Muscle of leg (tissue), 11 donors: ENCODE results near the gene SHTN1. TPM values are rescaled to one million over a fixed set of nuclear protein-coding genes. Genes with fewer than 3 reads are reported as not detected.

Source experiments
- DNase-seq: peaks from one replicate; pipeline ENCODE4 v3.0.0; 2013
- H3K27ac ChIP-seq: one replicate; pipeline ENCODE4 v1.5.1; 2013; ENCODE audit warnings: mild to moderate bottlenecking, low read length, control low read depth
- H3K27me3 ChIP-seq: one replicate; pipeline ENCODE4 v1.6.1; 2013; ENCODE audit warnings: low read length; ENCODE audit not compliant: control insufficient read depth, insufficient read depth
- H3K36me3 ChIP-seq: one replicate; pipeline ENCODE4 v1.6.1; 2013; ENCODE audit warnings: low read length; ENCODE audit not compliant: control insufficient read depth, insufficient read depth
- H3K4me1 ChIP-seq: one replicate; pipeline ENCODE4 v1.6.1; 2013; ENCODE audit warnings: low read length; ENCODE audit not compliant: control insufficient read depth, insufficient read depth
- H3K4me3 ChIP-seq: one replicate; pipeline ENCODE4 v1.5.1; 2013; ENCODE audit warnings: low read length, control low read depth
- H3K9me3 ChIP-seq: replicated peaks from 2 replicates; pipeline ENCODE4 v1.6.1; 2013; ENCODE audit warnings: low read depth, low read length; ENCODE audit not compliant: control insufficient read depth
- WGBS: methylation state at CpG from one replicate; pipeline ENCODE4 v1.1.5; 2013; ENCODE audit warnings: missing lambda C conversion rate; ENCODE audit not compliant: insufficient coverage; 5-methylcytosine and 5-hydroxymethylcytosine counted together
- polyA plus RNA-seq, 8 donors: library from polyadenylated mRNA; unstranded; fragments of 120-200 nt; gene quantifications; one replicate each; pipeline versions ENCODE4 v1.2.1 to v1.2.3, GENCODE V29; 2013; ENCODE audit warnings: inconsistent platforms in 1 of 8, low replicate concordance in 1 of 8; ENCODE audit not compliant: insufficient read length in 8 of 8, insufficient read depth in 1 of 8
- total RNA-seq: library from RNA; stranded (reverse); fragments of 120-200 nt; gene quantifications from one replicate; pipeline ENCODE4 v1.2.4, GENCODE V29; 2013

Gene SHTN1
- total and polyA plus RNA-seq, 9 donors = 3.3 to 8.7 (median 5.2) TPM

DNA sequence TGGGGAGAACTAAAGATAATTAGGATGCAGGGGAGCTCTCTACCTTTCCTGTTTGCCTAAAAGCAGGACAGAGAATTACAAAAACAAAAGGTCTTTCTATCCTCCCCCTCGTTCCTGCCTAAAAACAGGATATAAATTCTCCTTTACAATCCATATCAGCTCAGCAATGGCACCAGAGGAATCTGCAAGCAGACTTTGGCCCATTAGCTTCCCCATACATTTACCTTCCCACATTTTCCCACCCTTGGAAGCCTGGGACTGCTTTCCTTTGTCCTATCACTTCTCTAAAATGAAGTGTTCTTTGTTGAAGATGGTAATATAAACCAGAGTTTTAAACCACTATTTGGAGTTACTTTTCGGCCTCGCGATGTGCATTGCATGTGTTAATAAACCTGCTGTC lies 15.5 kb downstream of the SHTN1 start:
- DNase-seq = no peak
- 22% methylated on average over 1 of the region's 4 CpGs for WGBS
- no peaks in the 10 kb centered on the region for H3K36me3 ChIP-seq
- H3K27me3 ChIP-seq = no peaks in the 10 kb centered on the region
- no peak overlapping the region for H3K27ac ChIP-seq
- no peak overlapping the region for H3K4me3 ChIP-seq
- H3K9me3 ChIP-seq = no peaks in the 10 kb centered on the region
- H3K4me1 ChIP-seq = no peaks in the 10 kb centered on the region

GRCh38 chr10:116988311-116988710 lies 16.7 kb downstream of the SHTN1 start:
- Histone ChIP-seq H3K4me3 (no peak overlapping the region), H3K9me3 (no peaks in the 10 kb centered on the region), H3K36me3 (no peaks in the 10 kb centered on the region), H3K4me1 (no peaks in the 10 kb centered on the region), H3K27ac (no peak overlapping the region), H3K27me3 (no peaks in the 10 kb centered on the region)
- no peak for DNase-seq

GRCh38 chr10:116985611-116986010 lies 19.4 kb downstream of the SHTN1 start:
- no peak for DNase-seq
- Histone ChIP-seq H3K27me3 (no peaks in the 10 kb centered on the region), H3K27ac (no peak overlapping the region), H3K4me3 (no peak overlapping the region), H3K9me3 (no peaks in the 10 kb centered on the region), H3K4me1 (no peaks in the 10 kb centered on the region), H3K36me3 (no peaks in the 10 kb centered on the region)
- WGBS = no CpG with 5 or more reads among the region's 2 CpGs

DNA sequence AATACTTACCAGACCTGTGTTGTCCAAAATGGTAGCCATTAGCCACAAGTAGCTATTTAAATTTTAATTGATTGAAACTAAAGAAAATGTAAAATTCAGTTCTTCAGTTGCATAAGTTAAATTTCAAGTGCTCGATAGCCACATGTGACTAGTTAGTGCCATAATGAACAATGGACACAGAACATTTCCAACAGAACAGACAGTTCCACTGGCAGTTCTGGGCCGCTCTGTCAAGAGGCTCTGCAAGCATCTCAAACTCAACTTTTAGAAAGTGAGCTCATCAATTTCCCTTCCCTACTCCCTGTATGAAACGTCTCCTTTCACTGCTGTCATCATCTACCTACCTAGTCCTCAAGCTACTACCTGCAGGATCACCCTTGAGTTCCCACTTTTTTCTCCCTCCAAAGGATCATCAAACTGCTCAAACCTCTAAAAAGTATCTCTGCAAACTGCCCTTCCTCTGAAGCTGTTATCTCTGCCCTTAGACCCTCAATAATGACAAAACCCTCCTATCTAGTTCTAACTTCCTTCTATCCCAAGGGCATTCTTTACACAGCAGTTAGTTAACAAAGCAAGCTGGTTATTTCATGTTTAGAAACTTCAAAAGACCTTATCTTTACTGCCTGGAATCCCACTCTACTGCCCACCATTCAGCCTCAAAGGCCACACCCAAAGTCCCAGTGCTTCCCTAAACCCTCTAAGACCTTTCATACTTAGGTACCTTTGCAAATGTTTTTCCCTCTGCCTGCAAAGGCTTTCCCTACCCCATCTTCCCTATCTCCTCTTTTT lies 20.6 kb downstream of the SHTN1 start:
- Histone ChIP-seq H3K27me3 (no peaks in the 10 kb centered on the region), H3K4me1 (no peaks in the 10 kb centered on the region), H3K27ac (no peak overlapping the region), H3K9me3 (no peaks in the 10 kb centered on the region), H3K36me3 (no peaks in the 10 kb centered on the region), H3K4me3 (no peak overlapping the region)
- WGBS = 86% methylated on average over 3 of the region's 3 CpGs
- no peak for DNase-seq

- 20% methylated on average over 1 of the region's 3 CpGs for WGBS
- H3K4me3 ChIP-seq = no peak overlapping the region
- no peaks in the 10 kb centered on the region for H3K9me3 ChIP-seq
- no peaks in the 10 kb centered on the region for H3K27me3 ChIP-seq
- H3K36me3 ChIP-seq = no peaks in the 10 kb centered on the region
- no peak for DNase-seq
- no peak overlapping the region for H3K27ac ChIP-seq
- H3K4me1 ChIP-seq = no peaks in the 10 kb centered on the region
These were observed 24.9 kb downstream of the SHTN1 start for GRCh38 chr10:116980041-116980440.

GRCh38 chr10:116978901-116979300 lies 26.1 kb downstream of the SHTN1 start:
- Histone ChIP-seq H3K36me3 (no peaks in the 10 kb centered on the region), H3K27me3 (no peaks in the 10 kb centered on the region), H3K4me1 (no peaks in the 10 kb centered on the region), H3K4me3 (no peak overlapping the region), H3K9me3 (no peaks in the 10 kb centered on the region), H3K27ac (no peak overlapping the region)
- no peak for DNase-seq
- WGBS = 20% methylated on average over 1 of the region's 2 CpGs

- H3K9me3 ChIP-seq = no peaks in the 10 kb centered on the region
- no peak overlapping the region for H3K27ac ChIP-seq
- peak; percentile 20 for DNase-seq
- H3K4me3 ChIP-seq = no peak overlapping the region
- H3K36me3 ChIP-seq = no peaks in the 10 kb centered on the region
- no peaks in the 10 kb centered on the region for H3K4me1 ChIP-seq
- no peaks in the 10 kb centered on the region for H3K27me3 ChIP-seq
- WGBS = 17% methylated on average over 2 of the region's 5 CpGs
These were observed 30.5 kb downstream of the SHTN1 start for GRCh38 chr10:116974456-116975005.

DNA sequence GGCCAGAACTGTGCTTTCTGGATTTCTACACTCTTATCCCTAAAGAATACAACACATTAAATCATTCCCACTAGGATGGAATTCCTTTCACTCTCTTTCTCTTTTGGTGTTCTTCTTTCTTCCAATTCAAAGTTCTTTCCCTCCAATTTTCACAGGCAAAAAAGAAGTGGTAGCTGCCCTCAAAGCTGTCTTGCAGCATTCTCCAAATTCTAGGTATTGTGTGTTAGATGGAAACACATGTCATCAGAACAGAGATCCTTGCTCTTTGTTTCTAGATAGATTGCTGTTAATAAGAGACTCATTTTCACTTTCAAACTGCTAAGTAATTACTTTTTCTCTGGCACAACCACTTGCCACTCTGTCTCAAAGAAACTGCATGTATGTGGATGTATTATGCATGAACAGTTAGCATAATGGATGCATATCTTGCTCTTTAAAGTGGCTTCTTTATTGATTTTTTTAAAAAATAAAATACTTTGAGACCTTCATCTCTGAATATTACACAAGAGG lies 31.0 kb downstream of the SHTN1 start:
- Histone ChIP-seq H3K4me3 (no peak overlapping the region), H3K36me3 (no peaks in the 10 kb centered on the region), H3K4me1 (no peaks in the 10 kb centered on the region), H3K27ac (no peak overlapping the region), H3K9me3 (no peaks in the 10 kb centered on the region), H3K27me3 (no peaks in the 10 kb centered on the region)
- no peak for DNase-seq

DNA sequence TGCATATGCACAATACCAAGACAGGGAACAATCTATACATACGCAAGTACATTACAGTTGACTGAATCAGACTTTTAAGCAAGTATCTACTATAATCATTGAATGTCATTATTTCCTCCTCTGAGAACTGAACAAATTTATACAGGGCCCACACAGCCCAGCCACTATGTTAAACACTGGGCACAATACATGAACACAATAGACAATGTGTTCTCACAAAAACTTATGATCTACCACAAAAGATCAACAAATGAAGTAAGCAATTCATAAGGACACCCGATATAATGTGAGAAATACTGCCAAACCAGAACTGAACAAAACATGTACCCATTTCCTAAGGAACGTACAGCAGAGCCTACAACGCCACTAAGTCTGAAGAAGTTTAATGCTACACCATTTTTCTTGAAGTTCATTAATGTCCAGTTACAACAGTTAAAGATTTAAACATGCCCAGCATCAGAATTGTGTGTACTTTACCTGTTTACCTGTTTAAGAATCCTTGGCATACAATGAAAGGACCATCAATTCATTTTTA lies 31.5 kb downstream of the SHTN1 start:
- no peak overlapping the region for H3K27ac ChIP-seq
- H3K27me3 ChIP-seq = no peaks in the 10 kb centered on the region
- no peaks in the 10 kb centered on the region for H3K4me1 ChIP-seq
- DNase-seq = no peak
- H3K4me3 ChIP-seq = no peak overlapping the region
- no peaks in the 10 kb centered on the region for H3K9me3 ChIP-seq
- WGBS = 100% methylated on average over 1 of the region's 4 CpGs
- H3K36me3 ChIP-seq = no peaks in the 10 kb centered on the region

DNA sequence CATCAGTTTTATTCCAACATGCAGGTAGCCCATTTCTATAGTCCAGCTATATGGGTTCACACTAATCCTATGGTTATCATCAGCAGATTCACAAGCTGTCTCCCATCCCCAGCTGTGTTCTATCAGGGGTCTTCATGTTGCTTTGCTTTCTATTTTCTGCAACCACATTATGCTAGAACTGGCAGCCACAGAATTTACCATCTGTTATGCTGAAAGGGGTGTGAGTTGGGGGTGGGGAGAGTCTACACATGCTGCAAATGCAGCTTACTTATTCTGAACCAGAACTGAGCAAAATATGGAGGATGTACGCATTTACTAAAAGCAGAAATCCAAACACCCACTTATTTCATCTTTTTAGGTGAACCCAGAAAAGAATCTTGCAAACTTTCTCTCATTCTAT lies 32.9 kb downstream of the SHTN1 start:
- Histone ChIP-seq H3K27ac (no peak overlapping the region), H3K4me3 (no peak overlapping the region), H3K36me3 (no peaks in the 10 kb centered on the region), H3K4me1 (no peaks in the 10 kb centered on the region), H3K27me3 (no peaks in the 10 kb centered on the region), H3K9me3 (no peaks in the 10 kb centered on the region)
- DNase-seq = no peak
- 100% methylated on average over 1 of the region's 1 CpG for WGBS
